ENCODE data around the gene DALRD3.

The DALRD3 gene, protein sequence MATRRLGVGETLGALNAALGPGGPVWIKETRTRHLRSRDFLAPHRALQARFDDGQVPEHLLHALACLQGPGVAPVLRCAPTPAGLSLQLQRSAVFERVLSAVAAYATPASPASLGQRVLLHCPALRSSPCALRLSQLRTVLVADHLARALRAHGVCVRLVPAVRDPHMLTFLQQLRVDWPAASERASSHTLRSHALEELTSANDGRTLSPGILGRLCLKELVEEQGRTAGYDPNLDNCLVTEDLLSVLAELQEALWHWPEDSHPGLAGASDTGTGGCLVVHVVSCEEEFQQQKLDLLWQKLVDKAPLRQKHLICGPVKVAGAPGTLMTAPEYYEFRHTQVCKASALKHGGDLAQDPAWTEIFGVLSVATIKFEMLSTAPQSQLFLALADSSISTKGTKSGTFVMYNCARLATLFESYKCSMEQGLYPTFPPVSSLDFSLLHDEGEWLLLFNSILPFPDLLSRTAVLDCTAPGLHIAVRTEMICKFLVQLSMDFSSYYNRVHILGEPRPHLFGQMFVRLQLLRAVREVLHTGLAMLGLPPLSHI

GRCh38 chr3:49017971-49018706, at the start of gene DALRD3:
DALRD3 (minus strand) TSS chr3:49018580; CDS start chr3:49018564, 16 bp downstream.
- peak; percentile 66 for DNase-seq (ENCODE audit: low read depth)

- peak; percentile 6 for DNase-seq (ENCODE audit: low read depth)
These were observed 39.6 kb upstream of the DALRD3 start for GRCh38 chr3:49058011-49058410.

DNA sequence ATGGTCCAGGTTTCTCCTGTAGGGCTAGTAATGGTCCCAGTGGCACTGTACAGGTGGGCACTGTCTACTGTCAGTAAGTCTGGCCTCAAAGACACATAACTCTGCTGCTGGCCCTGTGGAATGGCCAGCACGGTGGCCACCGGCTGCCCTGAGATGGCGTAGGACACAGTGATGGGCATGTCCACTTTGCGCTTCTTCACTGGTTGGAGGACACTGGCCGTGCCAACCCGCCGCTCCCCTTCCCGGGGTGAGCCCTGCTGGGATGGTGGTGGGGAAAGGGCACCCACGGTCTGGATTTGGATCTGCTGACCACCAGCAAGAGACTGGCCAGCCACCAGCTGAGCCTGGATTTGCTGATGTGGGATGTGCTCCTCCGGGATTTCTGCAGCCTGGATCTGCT, 38.9 kb upstream of the DALRD3 start:
- no peak for DNase-seq (ENCODE audit: low read depth)

GRCh38 chr3:49054344-49054862, 36.0 kb upstream of the DALRD3 start:
- DNase-seq (ENCODE audit: low read depth): no peak

DNA sequence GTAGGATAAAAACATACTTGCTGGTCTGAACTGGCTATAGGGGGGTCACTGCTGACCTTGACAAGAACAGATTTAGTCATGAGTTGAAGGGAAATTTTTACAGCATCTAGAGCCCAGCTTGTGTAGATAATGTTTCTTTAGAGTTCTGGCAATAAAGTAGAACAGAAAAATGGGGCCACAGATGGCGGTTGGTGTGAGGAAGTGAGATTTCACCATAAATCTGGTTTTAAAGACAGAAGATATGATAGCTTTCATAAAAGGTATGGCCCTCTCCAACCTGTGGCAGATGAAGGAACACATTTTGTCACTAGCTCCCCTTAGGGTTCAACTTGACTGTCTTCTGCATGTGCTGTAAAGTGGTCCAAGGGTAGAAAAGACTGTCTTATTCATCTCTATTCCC, 35.2 kb upstream of the DALRD3 start:
- DNase-seq (ENCODE audit: low read depth): no peak

GRCh38 chr3:49035281-49035680, 16.9 kb upstream of the DALRD3 start:
- no peak for DNase-seq (ENCODE audit: low read depth)

- no peak for DNase-seq (ENCODE audit: low read depth)
These were observed 16.3 kb upstream of the DALRD3 start for GRCh38 chr3:49034650-49035049.

- DNase-seq (ENCODE audit: low read depth): peak; percentile 31
These were observed 14.4 kb upstream of the DALRD3 start for GRCh38 chr3:49032646-49033304.

GRCh38 chr3:49030321-49030720, 11.9 kb upstream of the DALRD3 start:
- DNase-seq (ENCODE audit: low read depth): no peak

DNA sequence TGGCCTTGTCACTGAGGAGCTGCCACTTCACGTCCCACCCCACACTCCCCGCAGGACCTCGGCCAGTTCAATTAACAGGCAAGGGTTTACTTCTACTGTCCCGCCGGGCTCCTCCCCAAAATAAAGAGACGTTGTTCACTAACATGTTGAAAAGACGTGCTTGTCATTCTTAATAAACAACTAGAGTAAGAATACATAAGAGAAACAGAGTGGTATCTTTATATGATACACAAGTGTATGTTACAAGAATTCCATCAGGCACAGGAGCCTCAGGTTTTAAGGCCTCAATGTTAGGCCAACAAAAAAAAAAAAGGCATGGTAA, 11.1 kb upstream of the DALRD3 start:
- DNase-seq (ENCODE audit: low read depth): no peak

- peak; percentile 92 for DNase-seq (ENCODE audit: low read depth)
These were observed 10.5 kb upstream of the DALRD3 start, which contains the start of gene IMPDH2 for GRCh38 chr3:49028673-49029562. IMPDH2 (minus strand) TSS chr3:49029398; CDS start chr3:49029350, 48 bp downstream.

DNA sequence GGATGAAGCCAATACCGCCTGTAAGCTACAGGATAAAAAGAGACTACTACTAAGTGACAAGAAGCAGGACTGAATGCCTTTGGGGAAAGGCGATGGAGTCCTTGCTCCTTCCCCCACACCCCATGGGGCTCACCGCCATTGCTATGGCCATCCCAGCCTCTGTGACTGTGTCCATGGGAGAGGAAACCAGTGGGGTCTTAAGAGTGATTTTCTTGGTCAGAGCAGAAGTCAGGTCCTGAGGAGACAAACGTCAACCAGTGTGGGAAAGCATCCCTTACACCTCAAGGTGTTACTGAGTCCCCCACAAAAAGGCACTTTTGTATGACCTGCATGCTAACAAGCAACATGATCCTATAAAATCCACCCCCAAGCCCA, 9.9 kb upstream of the DALRD3 start:
- DNase-seq (ENCODE audit: low read depth): no peak

DNA sequence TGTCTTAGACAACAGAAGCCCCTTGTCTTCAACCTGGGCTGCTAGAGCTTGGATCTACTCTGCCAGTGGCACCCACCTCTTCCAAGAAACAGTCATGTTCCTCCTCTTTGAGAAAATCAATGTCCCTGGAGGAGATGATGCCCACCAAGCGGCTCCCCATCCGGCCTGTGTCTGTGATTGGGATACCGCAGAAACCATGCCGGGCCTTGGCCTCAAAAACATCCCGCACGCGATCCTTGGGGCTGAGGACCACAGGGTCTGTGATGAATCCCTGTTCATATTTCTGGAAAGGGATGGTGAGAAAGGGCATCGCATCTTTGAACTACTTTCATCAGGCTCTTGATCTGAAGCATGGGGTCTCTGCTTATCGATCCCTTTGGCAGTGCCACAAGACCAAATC, 9.3 kb upstream of the DALRD3 start:
- DNase-seq (ENCODE audit: low read depth): no peak

GRCh38 chr3:49026536-49026935, 8.2 kb upstream of the DALRD3 start:
- DNase-seq (ENCODE audit: low read depth): no peak

DNA sequence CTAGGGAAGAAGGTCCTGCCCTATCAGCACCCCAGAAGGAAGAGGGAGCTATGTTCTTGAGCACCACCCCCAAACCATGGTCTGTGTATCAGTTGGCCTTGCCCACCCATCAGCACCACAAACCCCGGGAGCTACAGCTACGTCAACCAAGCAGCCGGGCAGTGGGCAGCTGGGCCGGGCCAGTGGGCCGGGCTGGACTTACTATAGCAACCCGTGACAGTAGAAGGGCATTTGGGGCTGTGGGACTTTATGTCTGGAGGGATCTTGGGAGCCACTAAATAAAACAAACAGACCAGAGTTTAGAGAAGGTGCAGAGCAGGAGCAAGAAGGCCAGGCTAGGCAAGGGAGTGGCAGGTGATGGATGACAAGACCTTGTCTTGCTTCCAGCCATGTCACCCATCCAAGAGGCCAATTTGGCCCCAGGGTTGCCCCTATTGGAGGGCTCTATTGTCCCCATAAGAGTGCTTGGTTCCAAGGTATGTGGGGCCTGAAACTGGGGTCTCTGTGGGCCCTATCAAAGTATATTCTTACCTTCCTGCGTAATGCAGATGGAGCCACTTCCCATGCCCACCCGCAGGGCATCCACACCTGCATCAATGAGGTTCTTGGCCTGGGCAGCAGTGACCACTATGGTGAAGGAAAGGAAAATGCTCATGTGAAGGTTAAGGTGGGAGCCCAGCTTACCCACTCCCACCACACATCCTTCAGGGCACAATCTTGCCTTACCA, 7.6 kb upstream of the DALRD3 start:
- no peak for DNase-seq (ENCODE audit: low read depth)

DNA sequence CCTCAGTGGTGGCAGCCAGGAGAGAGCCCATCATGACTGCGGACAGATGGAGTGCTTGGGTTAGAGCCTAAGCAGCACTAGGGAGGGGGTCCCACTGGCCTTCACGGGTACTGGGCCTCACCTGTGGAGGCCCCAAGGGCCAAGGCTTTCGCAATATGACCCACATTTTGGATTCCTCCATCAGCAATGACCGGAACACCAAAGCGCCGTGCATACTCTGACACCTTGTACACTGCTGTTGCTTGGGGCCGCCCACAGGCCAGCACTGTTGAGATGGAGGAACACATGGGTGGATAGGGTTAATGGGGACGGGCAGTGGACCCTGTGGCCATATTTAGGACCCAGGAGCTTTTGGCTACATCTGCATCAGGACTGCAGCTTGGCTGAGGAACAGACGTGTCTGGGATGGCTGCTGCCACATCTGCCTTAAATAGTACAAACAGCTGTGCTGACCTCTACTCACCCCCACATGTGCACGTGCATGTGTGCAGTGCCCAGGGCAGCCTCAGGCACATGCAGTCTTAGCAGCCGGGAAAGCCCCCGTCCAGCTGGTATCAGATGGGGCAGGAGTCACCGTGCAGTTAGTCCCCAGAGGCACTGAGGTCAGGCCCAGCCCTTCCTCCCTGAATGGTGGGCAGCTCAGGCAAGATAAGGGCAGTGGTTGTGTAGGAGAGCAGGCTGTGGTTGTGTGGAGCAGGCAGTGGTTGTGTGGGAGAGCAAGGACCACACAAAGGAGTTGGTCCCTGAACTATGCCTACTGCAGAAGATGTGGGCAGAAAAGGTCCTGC, 6.8 kb upstream of the DALRD3 start:
- no peak for DNase-seq (ENCODE audit: low read depth)

DNA sequence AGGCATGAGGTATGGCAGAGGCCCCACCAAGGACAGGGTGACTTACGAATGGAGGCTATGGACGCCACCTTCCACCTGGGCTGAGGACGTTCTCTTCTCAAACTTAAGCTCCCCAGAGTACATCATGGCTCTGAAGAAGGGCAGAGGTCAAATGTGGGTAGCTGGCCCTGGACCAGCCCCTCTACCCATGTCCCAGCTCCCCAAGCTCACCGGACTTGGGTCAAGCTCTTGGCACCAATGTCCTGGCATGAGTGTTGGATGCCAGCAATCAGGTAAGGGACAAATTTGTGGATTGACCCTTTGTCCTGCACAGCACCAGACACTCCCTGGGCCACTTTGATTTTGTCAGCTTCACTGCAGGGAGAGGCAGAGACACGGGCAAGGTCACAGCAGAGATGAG, 6.1 kb upstream of the DALRD3 start:
- no peak for DNase-seq (ENCODE audit: low read depth)

- no peak for DNase-seq (ENCODE audit: low read depth)
These were observed 5.4 kb upstream of the DALRD3 start for GRCh38 chr3:49023775-49024174.

- DNase-seq (ENCODE audit: low read depth): peak; percentile 25
These were observed 4.3 kb upstream of the DALRD3 start for GRCh38 chr3:49022688-49023171.
